Stimulated activated CD8-positive, alpha-beta memory T cell treated with anti-CD3 and anti-CD28 coated beads, Interleukin-4, amount 100 ng/mL, for 4 hours (primary cell): ENCODE results near the gene RUNX1.
A peak's percentile ranks its signal among the peaks of the same experiment; 100 is the strongest.

Source experiments
- DNase-seq, 2 donors: peaks; one replicate each; pipeline ENCODE4 v3.0.0-alpha.2; 2020; ENCODE audit warnings: low read depth in 2 of 2, low spot score in 1 of 2

The RUNX1 gene

DNA sequence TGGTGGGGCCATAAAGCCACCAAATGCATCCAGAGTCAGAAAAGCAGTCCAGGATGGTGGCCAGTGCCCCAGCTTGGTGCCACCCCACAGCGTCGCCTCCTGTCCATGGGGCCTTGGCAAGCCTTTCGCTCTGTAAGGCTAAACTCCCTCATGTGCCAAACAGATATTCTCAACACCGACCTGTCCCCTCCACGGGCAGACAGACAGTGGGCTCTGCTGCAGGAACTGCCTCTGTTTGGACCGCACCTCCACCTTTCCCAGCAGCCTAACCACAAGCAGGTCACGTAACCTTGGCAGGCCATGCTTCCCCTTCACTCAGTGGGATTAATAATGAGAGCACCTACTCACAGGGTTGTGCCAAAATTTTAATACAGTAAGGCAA is 11.7 kb downstream of the RUNX1 start:
- no peak for DNase-seq

DNA sequence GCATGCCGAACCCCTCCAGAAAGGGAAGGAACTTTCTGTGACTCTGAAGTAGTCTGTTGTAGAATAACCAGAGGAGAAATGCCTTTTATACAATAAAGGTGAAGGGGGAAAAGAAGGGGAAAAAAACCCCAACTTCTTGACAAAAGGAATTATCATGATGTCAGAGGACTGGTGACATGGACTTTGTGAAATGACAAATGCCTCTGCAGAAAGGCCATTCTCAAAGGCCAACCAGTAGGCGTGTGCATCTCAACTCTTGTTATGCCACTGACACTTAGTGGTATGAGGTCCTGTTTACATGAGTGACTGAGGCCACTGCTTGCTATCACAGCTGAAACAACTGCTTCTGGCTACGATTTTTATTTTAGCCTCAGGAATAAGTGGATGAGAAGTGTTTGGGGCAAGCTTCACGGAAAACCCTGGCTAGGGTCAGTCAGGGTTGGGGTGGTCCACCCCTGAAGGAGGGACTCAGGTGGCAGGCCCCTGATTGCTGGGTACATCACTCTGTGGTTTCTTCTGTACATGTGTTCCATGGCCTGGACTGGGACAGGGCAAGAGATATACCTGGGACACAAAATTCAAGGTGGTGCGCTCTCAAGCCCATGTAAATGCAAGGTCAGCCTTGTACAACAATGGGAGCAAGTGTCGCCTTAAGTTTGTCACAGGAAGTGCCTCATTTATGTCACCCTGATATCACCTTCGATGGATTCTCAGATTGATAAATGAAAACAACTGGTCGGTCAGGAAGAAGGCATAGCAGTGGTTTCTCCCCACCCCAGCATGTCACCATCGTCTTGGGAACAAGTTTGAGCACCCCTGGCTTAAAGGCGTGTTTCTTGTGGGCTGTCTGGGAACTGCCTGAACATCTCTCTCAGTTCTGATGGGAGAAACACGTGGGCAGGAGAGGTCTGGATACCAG is 12.4 kb downstream of the RUNX1 start:
- DNase-seq = no peak

DNA sequence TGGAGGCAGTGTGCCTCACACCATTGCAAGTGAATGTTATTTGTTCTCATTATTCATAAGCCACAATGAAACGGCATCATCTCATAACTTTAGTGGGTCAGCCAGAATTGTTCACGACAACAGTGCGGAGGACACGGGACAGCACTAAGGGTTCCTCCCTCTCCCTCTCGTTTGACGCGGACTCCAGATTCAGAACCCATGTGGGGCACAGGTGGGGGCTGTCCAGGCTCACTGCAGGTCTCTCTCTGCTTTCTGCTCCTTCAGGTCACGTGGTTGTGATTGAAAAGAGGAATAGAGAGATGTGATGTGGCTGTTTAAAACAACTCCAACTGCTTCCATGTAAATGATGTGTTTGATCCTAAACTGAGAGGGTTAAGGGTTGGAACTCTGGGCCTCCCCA is 13.5 kb downstream of the RUNX1 start:
- no peak for DNase-seq

DNA sequence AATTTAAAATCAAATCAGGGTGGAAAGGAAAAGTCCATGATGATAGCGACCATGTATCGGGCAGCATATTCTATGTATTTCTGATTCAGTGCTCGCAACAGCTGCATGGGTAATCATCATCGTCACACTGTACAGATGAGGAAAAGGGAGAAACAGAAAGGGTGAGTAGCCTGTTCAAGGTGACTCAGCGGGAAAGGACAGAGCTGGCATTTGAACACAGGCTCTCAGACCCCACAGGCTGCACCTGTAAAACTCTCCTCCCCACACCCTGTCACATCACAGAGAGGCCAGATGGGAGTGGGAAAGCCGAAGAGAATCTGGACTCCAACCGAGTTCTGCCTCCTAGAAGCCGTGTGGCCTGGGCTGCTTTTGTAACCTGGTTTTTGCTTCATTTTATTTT is 14.0 kb downstream of the RUNX1 start:
- no peak for DNase-seq

DNA sequence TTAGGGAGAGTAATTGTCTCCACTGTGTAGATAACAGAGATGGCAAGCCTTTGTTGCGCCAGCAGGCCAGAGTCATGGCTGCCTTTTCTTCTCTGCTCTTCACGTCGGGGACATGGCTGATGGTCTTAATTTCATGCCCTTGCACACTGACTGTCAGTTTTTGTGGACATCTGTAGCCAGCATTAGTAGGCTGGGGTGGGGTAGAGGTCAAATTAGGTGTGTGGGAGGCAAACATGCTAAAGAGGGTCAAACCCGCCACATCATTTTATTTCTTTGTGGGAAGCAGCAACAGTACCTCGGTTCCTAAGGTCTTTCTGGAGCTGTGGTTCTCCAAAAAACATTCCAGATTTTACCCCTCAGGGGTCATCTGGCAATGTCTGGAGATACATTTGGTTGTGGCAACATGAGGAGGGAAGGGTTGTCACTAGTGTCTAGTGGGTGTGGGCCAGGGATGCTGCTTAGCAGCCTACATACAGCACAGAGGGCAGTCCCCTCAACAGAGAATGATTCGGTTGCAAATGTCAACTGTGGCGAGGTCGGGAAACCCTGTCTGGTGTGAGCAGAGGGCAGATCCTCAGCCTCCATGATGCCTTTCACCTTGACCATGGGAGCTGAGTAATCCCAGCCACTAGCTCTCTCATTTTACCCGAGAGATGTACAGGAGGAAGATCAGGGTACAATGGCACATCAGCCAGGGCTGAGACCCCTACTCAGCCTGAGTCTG is 14.7 kb downstream of the RUNX1 start:
- DNase-seq = no peak

DNA sequence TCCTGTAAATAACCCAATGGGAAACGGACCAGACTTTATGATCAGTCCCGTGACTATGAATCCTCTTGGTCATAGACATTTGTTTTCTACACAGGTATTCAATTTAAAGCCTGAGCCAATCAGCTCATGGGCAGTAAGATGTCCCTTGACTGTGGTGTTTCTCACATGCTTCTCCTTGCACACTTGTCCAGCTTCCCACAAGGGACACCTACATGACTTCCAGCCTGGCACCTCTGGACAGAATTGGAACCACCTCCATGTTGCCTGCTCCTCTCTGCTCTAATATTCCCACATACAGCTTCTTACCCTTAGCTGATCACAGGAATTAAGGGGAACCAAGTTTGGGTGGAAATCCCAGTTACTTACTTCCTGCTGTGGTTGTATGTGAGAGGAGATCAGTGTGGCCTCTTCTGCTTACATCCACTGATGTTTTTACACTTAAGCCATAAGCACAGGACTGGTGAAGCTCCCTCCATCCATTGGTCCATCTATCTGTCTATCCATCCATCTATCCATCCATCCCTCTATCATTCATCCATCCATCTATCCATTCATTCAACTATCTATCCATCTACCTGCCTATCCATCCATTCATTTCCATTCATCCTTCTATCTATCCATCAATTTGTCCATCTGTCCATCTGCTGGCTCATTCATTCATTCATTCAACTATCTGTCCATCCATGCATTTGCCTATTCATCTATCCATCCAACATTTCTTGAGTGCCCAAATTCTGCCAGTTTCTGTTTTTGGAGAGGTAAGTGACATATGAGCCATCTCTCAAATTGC is 16.4 kb downstream of the RUNX1 start:
- no peak for DNase-seq

DNA sequence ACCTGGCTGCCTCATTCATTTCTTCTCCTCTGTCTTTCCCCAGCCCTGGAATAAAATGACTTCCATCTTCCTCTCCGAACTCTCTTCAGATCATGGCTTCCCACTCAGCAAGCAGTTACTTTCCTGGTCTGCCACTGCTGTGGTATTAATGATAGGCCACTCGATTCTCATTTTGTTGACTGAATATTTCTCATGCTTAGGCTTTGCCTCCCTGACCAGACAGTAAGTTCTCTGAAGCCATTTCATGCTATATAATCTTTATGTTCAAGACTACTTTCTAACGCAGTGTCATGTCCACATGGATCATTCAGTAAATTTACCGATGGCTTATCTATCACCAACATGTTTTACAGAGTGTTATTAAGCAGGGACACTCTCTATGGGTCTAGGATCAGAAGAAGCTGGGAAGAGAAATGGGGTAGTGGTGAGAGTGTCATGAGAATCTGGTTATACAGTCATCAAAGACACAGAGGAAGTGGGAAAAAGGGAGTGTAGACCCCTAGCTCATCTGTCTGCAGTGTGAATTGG is 20.6 kb downstream of the RUNX1 start:
- no peak for DNase-seq

DNA sequence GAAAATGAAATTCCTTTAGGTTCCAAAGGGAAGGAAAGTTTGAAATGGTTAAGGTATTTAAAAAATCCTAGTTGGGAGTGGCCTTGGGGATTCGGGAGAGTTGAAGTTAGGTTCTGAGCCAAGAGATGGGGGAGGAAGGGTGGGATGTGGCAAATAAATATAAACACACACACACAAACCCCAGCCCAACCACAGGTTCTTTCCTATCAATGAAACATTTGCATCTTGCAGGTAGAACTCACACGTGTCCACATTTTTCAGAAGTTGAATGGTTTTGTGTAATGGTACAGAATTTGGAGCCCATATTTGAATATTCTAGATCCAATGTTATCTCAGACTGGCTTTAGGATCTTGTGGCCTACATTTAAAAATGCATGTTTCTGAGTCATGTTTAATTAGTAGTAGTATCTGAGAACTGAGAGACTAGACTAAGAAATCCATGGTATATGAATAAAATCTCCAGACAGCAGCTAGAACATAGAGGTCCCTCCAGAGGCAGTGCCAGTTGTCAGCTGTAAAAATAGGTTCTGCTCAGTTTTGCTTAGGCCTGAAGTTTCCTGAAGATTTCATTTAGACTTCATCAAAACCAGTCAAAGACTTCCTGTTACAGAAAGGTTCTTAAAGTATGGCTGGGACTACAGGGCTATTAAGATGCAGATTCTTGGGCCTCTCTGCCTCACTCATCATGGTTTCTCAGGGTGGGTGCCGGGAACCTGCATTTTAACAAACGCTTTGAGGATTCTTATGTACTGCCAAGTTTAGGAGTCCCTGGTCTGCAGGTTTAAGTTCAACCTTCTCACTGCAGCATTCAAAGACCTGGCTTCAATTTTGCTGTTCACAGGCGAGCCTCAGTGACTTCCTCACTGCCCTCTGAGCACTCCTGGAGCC is 21.3 kb downstream of the RUNX1 start:
- no peak for DNase-seq

DNA sequence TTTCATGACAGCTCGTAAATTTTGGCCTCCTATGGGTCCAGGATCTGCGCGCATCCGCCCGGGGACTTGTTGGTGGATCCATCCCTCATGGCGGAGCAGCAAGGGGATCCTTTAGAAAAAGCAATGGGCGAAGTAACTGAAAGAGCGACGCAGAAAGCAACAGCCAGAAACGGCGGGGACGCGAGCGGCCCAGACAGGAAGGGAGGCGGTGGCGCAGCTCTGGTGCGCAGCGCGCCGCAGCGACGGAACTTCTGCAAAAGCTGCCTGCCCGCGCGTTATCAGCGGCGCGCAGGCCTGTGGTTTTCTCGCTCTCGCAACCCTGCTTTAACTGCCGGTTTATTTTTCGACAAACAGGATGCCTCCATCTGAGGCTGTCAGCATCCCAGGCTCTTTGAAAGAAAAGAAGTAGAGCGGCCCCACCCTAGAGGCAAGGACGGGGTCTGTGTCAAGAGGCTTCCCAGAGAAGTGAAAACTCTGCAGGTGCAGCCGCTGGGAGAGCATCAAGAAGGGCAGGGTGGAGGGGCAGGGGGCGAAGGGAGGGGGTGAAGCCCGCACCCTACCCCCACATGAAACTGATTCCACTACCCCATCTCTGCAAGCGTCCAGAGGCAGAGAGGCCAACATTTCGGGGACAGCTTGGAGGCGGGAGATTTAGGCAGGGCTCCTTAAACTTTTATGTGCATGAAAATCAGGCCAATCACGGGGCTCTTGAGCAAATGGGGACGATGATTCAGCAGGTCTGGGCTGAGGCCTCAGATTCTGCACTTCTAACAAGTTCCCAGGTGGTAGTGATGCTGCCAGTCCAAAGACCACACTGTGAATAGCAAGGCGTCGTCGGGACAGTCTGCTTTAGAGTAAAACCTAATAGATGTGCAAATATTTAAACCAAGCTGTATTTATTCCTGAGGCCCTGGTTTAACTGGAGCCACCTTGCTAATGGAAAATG is 22.2 kb downstream of the RUNX1 start:
- peak; percentile 60 to 68 for DNase-seq

DNA sequence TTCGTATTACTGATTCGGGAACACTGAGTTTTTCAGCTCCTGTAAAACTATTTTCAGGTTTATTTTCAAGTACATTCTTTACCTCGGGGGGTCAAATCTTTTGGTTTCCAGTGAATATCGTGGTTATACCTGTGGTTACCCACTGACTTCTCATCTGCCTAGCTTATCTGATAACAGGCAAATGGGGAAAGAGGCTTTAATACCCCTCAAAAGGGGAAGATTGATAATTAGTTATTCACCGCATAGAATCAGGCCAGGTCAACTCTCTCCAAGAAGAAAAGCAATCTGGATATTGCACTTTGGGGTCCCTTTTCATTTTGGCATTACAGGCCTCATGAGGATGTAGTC is 23.0 kb downstream of the RUNX1 start:
- DNase-seq = no peak

DNA sequence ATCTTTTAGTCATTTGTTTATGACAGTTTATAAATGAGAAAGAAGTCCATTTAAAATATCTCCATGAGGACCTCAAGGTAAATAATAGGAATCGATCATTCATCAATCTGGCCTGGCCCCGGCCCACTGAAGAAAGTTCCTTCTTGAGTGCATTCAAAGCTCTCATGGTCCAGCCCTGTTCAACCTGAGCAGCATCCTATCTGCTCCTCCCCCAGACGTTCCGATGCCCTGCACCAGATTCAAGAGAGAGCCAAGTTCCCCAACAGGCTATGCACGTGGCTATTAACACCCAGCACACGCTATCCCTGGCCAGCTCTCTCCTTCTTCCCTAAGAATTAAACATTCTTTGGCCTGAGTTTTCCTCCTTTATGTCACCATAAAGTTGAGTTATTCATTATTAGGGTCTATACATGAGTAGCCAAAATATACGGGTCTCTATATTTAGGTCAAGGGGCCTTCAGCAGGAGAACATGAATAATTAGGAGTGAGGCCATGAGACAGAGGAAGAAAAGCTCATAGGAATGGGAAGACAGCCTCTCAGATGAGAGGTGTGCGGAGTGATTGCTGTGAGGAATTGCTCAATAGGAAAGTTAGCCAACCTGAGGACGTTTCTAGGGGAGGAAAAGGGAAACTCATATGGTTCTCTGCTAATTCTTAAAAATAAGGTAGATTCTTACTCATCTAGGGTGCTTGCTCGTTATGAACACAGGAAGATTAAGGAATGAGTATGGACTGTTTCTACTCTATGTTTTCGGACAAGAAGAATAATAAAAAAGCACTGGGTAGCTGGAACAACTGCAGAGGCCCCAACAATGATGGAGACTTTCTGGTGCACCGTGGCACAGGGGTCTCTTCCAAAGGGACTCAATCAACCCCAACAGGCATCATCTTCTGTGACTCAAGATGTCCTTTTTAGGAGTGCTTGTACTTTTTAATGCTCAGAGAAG is 23.6 kb downstream of the RUNX1 start:
- no peak for DNase-seq

DNA sequence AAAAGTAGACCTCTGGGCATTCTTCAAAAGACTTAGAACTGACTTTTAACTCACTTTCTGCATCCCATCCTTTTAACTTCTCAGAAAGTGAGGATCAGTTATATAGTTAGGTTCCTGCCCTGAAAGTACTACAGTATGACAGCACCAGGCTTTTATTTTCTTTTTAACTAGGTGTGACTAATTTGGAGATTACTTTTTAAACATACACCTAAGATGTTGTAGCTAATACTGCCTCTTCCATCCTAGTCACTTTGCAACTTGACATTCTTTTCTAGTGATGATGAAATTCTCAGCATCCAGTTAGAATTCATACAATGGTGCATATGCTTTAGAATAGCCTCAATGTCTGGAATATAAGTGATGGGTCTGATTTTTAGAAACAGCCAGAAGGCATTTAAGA is 24.6 kb downstream of the RUNX1 start:
- DNase-seq = no peak

DNA sequence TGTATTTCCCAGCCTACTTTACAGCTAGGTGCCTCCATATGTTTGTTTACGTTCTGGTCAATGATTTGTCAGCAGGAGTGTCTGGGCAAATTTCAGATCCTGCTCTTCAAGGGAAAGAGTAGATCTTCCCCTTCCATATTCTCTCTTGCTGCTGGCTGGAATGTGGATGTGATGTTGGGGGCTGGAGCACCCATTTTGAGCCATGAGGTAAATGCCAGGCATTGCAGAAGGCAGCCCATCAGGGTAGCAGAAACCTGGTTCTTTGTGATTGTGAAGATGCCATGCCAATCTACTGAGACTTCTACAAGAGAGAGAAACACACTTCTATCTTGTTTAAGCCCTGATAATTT is 25.1 kb downstream of the RUNX1 start:
- no peak for DNase-seq

DNA sequence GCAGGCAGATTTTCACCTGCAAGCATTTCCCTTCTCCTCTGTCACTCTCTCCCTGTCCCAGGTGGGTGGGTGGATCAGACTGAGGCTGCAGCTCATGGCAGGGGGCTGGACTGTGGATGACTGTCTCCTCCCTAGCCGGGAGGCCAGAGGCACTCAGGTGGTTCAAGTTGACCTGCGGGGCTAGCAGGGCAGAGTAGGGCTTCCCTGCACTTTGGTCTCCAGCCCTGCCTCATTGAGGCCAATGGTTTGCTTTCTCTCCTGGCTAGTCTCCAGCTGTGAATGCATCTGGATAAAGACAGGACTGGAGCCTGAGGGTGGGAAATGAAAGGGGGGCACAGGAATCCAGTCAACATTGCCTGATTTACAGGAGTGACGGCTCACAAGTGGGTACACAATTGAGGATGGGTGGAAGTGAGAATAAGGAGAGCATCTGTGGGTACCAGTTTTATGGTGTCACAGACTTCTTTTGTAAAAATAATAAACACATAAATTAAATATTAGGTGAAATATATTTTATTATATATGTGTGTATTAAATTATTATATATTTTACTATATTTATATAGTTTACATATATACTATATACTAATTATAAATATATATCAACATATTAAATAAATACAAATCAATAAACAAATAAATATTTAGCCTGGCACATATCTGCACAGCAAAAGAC is 25.6 kb downstream of the RUNX1 start:
- DNase-seq = no peak

DNA sequence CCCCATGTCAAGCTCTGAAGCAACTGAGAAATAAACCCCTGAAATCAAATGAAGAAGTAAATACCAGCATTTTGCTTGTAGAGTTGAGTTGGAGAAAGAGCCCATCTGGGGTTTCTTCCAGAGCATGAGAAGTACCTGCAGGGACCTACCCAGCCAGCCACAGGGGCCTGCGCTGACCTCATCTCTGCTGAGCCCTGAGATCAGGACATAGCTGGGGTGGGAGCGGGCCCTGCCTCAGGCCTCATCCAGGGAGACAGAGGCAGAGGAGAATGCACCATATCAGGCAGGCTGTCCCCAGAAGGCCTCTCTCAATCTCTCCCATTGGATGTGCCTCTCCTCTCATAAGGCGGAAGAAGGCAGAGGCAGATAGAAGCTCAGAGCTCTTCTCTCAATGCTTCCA is 27.6 kb downstream of the RUNX1 start:
- DNase-seq = no peak

DNA sequence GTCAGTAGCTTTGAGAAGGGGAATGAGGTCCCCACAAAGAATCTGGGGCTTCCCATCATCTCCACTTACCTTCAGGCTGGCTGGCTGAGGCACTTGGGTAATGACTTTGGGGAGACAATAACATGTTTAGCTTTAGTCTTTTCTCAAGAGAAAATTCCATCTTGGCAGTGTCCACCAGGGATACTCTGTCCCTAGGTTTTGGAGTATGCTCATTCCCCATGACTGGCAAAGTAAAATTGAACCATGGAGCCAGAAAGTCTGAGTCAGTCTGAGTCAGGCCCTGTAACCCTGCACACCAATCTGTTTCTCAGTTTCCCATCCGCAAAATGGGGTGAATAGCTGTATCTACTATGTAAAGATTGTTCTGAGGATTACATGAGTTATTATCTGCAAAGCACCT is 28.2 kb downstream of the RUNX1 start:
- no peak for DNase-seq

DNA sequence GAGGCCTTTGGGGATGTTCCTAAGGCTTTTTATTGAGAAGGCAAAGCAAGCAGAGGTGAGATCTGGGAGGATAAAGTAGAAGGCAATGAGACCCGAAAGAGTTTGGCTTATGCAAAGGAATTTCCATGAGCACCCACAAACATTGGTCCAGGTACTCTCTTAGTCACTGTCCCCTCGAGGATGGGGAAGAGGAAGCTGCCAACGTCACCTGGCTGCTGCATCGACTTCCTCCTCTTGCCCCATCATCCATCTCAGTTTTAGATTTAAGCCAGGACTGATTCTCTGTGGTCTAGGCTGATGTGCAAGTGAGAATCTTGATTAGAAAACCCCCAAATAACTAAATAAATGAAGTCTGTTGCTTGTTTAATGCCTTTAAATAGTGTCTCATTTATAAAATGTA is 28.7 kb downstream of the RUNX1 start:
- DNase-seq = no peak

DNA sequence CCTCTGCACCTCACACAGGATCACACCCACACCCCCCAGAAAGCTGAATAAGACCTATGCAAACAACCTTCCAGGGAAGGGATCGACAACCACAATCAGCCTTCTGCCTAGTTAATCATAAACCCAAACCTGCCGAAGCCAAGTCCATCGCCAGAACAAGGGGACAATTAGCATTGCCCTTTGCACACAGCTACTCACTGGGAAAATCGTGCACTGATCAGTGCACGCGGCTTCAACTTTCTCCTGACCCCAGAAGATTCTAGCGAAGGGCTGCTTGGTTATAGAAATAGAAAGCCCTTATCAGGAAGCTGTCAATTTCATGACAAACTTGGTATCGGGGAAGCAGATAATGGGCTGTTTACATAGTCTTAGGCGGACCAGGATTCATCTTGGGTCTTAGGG is 29.5 kb downstream of the RUNX1 start:
- DNase-seq = no peak
